Fibroblast of villous mesenchyme (primary cell): Measurements from ENCODE around the gene GSG1L. TPM values are rescaled to one million over a fixed set of nuclear protein-coding genes. Genes with fewer than 3 reads are reported as not detected.

Experiments
- DNase-seq: peaks from one replicate; pipeline ENCODE4 v3.0.0-alpha.2; 2010; ENCODE audit warnings: low read depth
- H3K4me3 ChIP-seq: 2 replicates; pipeline ENCODE4 v1.5.1; 2011; ENCODE audit warnings: low read depth, mild to moderate bottlenecking, low read length
- total RNA-seq: library from RNA; depleted of rRNA; stranded (reverse); fragments of >200 nt; gene quantifications from 2 replicates; pipeline ENCODE4 v1.2.3, GENCODE V29; 2012
- TF ChIP-seq, protein P1 (sequence below): IDR thresholded peaks from 2 replicates; pipeline ENCODE4 v1.5.1; 2012; ENCODE audit warnings: low read depth, mild to moderate bottlenecking, low read length; ENCODE audit not compliant: insufficient read depth

Gene GSG1L
- total RNA-seq, 1 donor, result not detected

DNA sequence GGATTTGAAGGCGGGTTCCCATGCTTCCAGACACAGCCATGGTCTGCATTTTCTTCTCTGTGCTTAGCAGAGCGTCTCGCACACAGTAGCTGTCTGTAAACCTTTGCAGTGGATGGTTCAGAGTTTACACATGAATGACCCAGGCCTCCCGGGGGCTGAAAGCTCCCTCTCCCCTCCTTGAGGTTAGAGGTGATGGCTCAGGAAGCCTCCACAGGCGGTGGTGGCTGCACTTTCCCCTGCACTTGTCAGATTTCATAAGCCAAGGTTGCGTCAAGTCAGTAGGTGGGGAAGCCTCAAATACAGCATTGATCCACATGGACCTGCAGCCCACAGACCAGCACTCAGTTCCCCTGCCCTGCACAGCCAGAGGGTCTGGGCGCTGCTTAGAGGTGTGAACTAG lies 301.7 kb downstream of the GSG1L start:
- H3K4me3 ChIP-seq, result no peak overlapping the region
- peak; percentile 3 for DNase-seq
- TF ChIP-seq, protein P1, sequence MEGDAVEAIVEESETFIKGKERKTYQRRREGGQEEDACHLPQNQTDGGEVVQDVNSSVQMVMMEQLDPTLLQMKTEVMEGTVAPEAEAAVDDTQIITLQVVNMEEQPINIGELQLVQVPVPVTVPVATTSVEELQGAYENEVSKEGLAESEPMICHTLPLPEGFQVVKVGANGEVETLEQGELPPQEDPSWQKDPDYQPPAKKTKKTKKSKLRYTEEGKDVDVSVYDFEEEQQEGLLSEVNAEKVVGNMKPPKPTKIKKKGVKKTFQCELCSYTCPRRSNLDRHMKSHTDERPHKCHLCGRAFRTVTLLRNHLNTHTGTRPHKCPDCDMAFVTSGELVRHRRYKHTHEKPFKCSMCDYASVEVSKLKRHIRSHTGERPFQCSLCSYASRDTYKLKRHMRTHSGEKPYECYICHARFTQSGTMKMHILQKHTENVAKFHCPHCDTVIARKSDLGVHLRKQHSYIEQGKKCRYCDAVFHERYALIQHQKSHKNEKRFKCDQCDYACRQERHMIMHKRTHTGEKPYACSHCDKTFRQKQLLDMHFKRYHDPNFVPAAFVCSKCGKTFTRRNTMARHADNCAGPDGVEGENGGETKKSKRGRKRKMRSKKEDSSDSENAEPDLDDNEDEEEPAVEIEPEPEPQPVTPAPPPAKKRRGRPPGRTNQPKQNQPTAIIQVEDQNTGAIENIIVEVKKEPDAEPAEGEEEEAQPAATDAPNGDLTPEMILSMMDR, result no peak

- no peak overlapping the region for H3K4me3 ChIP-seq
- no peak for DNase-seq
- TF ChIP-seq, protein P1, result no peak
Observed at GRCh38 chr16:27760789-27761176, 302.7 kb downstream of the GSG1L start.

- TF ChIP-seq, protein P1, result no peak
- no peak overlapping the region for H3K4me3 ChIP-seq
- DNase-seq, result no peak
Observed at GRCh38 chr16:27759967-27760788, 303.3 kb downstream of the GSG1L start.

- DNase-seq, result peak; percentile 26
- no peak overlapping the region for H3K4me3 ChIP-seq
- TF ChIP-seq, protein P1, result no peak
Observed at GRCh38 chr16:27759301-27759871, 304.1 kb downstream of the GSG1L start.

GRCh38 chr16:27758544-27758943 lies 305.0 kb downstream of the GSG1L start:
- no peak for DNase-seq
- TF ChIP-seq, protein P1, result no peak
- H3K4me3 ChIP-seq, result no peak overlapping the region

- DNase-seq, result no peak
- H3K4me3 ChIP-seq, result no peak overlapping the region
- TF ChIP-seq, protein P1, result no peak
Observed at GRCh38 chr16:27756206-27756970, 307.1 kb downstream of the GSG1L start.
